SH-SY5Y (cell line): Measurements from ENCODE around the gene TMED10.

Experiments used
- GATA2 ChIP-seq: IDR thresholded peaks from 2 replicates; pipeline ENCODE4 v1.6.1; 2011; ENCODE audit warnings: mild to moderate bottlenecking, low read depth, low read length
- GATA3 ChIP-seq: IDR thresholded peaks from 2 replicates; pipeline ENCODE4 v1.6.1; 2011; ENCODE audit warnings: low read depth, mild to moderate bottlenecking, low read length, moderate library complexity

TMED10 gene

GRCh38 chr14:75132382-75133086, 43.9 kb downstream of the TMED10 start:
- TF ChIP-seq GATA2 (no peak), GATA3 (no peak)

- TF ChIP-seq GATA3 (no peak), GATA2 (no peak)
Measured at GRCh38 chr14:75128596-75128990, 47.8 kb downstream of the TMED10 start.

DNA sequence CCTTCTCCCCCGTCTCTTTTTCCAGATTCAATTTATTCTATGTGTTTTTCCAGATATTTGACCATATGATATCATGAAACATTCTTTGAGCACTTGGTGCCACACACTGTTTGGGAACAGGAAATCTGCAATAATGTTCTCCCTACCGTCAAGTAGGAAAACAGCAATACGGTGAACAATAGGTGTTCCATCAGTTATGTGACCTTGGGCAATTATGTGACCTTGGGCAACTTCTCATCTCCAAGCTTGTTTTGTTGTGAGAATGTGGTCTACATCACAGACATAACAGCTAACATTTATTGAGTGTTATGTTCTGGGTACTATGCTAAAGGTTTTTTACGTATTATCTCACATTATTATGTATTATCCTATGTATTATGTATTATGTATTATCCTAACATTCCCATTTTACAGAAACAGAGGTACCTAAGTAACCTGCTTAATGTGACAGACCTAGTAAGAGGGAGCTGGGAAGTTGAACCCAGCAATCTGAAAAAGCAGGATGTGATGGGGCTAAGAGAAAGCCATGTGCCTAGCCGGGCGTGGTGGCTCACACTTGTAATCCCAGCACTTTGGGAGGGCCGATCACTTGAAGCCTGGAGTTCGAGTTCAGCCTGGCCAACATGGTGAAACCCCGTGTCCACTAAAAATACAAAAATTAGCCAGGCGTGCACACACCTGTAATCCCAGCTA, 48.4 kb downstream of the TMED10 start:
- TF ChIP-seq GATA2 (no peak), GATA3 (no peak)

GRCh38 chr14:75126679-75127473, 49.5 kb downstream of the TMED10 start, which contains the start of gene NEK9:
Gene NEK9, minus strand, starts transcription at chr14:75127048. Its CDS starts 127 bp downstream, at chr14:75126921.
- TF ChIP-seq GATA3 (no peak), GATA2 (no peak)

- no peak for TF ChIP-seq GATA2
- no peak for TF ChIP-seq GATA3
Measured at GRCh38 chr14:75126121-75126544, 50.3 kb downstream of the TMED10 start.

- TF ChIP-seq GATA3, result no peak
- TF ChIP-seq GATA2, result no peak
Measured at GRCh38 chr14:75125617-75126016, 50.8 kb downstream of the TMED10 start.

DNA sequence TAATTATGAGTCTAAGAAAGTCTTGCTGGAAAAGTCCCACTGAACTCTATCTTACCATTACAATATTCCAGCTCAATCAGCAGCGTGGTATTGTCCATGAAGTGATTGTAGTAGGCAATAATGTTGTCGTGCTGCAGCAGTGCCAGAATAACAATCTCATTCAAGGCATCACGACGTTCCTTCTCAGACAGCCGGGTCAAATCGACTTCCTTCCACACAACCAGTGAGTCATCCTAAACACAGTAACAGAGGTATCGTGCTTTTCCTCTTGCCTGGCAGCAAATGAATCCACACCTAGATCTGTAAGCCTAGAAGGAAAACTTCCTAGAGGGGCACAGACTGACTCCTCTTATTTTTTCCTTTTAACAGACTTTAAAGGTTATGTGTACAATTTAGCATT, 52.4 kb downstream of the TMED10 start:
- TF ChIP-seq GATA3, result no peak
- no peak for TF ChIP-seq GATA2

GRCh38 chr14:75121552-75121951, 54.9 kb downstream of the TMED10 start:
- TF ChIP-seq GATA2 (no peak), GATA3 (no peak)

DNA sequence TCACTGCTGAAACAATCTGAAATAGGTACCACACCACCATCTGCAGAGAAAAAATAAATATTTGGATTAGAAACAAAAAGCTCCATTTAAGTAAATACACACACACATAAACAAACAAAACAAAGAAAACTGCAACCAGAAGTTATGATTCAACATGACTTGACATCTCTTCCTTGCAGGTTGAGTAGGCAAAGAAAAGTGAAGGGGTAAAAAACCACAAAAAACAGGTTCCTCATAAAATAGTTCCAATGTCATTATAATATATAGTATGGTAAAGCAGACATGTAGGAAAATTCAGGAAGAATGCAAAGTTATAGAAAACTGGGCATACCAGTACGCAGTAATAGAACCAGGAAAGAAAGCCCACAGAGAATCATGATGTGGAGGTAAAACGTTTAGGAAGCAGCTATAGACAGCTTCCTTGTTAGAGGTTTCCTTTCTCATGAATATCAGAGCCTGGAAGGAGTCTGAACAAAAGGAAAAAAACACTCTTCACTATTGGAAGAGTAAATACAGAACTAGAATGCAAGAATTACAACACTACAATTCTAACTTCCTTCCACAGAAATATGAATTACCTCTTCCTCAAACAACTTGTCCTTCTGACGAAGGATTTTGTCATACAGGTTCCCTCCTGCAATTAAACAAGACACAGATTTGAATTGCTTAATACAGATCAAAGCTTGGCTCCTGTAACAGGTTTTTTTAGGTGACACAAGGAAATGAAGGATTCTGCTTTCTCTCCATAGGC, 55.7 kb downstream of the TMED10 start:
- no peak for TF ChIP-seq GATA3
- no peak for TF ChIP-seq GATA2

DNA sequence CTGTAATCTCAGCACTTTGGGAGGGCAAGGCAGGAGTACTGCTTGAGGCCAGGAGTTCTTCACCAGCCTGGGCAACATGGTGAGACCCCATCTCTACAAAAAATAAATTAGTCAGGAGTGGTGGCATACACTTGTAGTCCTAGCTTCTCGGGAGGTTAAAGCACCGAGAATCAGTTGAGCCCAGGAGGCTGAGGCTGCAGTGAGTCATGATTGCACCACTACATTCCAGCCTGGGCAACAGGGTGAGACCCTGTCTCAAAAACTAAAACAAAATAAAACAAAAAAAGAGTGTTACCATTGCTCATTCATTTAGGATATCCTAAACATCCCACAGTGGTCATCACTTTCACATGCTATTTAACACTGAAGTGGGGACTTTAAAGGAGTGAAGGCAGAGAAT, 57.4 kb downstream of the TMED10 start:
- TF ChIP-seq GATA3, result no peak
- TF ChIP-seq GATA2, result no peak

GRCh38 chr14:75113932-75114539, 62.4 kb downstream of the TMED10 start:
- TF ChIP-seq GATA2 (no peak), GATA3 (no peak)

GRCh38 chr14:75109877-75110276, 66.5 kb downstream of the TMED10 start:
- TF ChIP-seq GATA2, result no peak
- no peak for TF ChIP-seq GATA3

- TF ChIP-seq GATA2, result no peak
- no peak for TF ChIP-seq GATA3
Measured at GRCh38 chr14:75107186-75107585, 69.2 kb downstream of the TMED10 start.

DNA sequence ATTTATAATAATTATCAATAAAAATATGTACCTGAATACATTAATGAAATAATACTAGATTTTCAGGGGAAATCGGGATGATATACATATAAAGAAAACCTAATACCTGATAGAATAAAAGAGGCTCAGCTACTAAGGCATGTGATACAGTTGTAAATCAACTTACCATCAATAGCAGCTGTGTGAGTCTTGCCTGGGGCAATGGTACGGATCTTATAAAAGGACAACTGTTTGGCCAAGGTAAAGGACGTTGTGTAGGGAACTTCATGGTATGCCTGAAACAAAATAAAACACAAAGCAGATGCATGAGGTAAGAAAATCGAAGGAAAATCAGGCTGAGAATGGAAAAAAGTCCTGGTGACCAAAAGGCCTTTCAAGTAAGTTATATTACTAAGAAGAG, 74.9 kb downstream of the TMED10 start:
- no peak for TF ChIP-seq GATA2
- TF ChIP-seq GATA3, result no peak
